Stomach (tissue), 9 donors: ENCODE data around the gene HIGD1B. TPM values are rescaled to one million over a fixed set of nuclear protein-coding genes. Genes with fewer than 3 reads are reported as not detected.

ENCODE experiments used
- DNase-seq, 2 donors: peaks; one replicate each; pipeline versions ENCODE4 v3.0.0 to v3.0.0-alpha.2; 2013 to 2019
- H3K27ac ChIP-seq, 5 donors: fragments of 200-600 bp in 4 of 5; sonication (generic) in 4 of 5; one replicate each; pipeline ENCODE4 v1.5.1; 2013 to 2019; ENCODE audit warnings: mild to moderate bottlenecking in 1 of 5, moderate library complexity in 1 of 5
- H3K27me3 ChIP-seq, 3 donors: fragments of 200-600 bp; sonication (generic); one replicate each; pipeline ENCODE4 v1.5.1; 2017 to 2019; ENCODE audit warnings: mixed run types in 1 of 3
- H3K36me3 ChIP-seq, 4 donors: fragments of 200-600 bp; sonication (generic); 1 replicate in 3 of 4; 2 replicates in 1 of 4; pipeline ENCODE4 v1.5.1; 2016 to 2019
- H3K4me1 ChIP-seq, 4 donors: fragments of 200-600 bp; sonication (generic); one replicate each; pipeline ENCODE4 v1.5.1; 2016 to 2019
- H3K4me3 ChIP-seq, 4 donors: fragments of 200-600 bp; sonication (generic) in 3 of 4; one replicate each; pipeline ENCODE4 v1.5.1; 2016 to 2019; ENCODE audit warnings: mild to moderate bottlenecking in 1 of 4
- H3K9me3 ChIP-seq, 4 donors: fragments of 200-600 bp; sonication (generic); one replicate each; pipeline ENCODE4 v1.5.1; 2016 to 2019
- EP300 ChIP-seq: sonication (generic); formaldehyde crosslinking; IDR thresholded peaks from one replicate; pipeline ENCODE4 v1.6.1; 2017; ENCODE audit warnings: antibody characterized with exemption
- POLR2A ChIP-seq, 4 donors: fragments of 450-650 bp; IDR thresholded peaks; one replicate each; pipeline ENCODE4 v1.6.1; 2016; ENCODE audit warnings: antibody characterized with exemption in 4 of 4, control low read depth in 2 of 4, mild to moderate bottlenecking in 1 of 4, moderate library complexity in 1 of 4
- POLR2AphosphoS5 ChIP-seq, 3 donors: sonication (generic); formaldehyde crosslinking; IDR thresholded peaks; one replicate each; pipeline ENCODE4 v1.6.1; 2016; ENCODE audit warnings: antibody characterized with exemption in 3 of 3
- WGBS, 5 donors: extraction: QIAGEN DNeasy Blood & Tissue Kit in 3 of 5; methylation state at CpG; one replicate each; pipeline versions ENCODE4 v1.1.5 to v1.1.7; 2013 to 2018; 5-methylcytosine and 5-hydroxymethylcytosine counted together
- intact Hi-C: fragments of 100-400 bp; cut with DNase I; formaldehyde crosslinking; loops from one replicate; pipeline ENCODE4 v1.15.1; 2023; ENCODE audit warnings: low total_unique reads
- polyA plus RNA-seq, 3 donors: library from polyadenylated mRNA; stranded (reverse); fragments of 200-250 nt; gene quantifications; one replicate each; pipeline ENCODE4 v1.2.3, GENCODE V29; 2013
- total RNA-seq, 5 donors: library from RNA; depleted of rRNA; stranded (reverse); fragments of >200 nt; gene quantifications; one replicate each; pipeline versions ENCODE4 v1.1.0 to v1.2.3, GENCODE V29; 2014 to 2016
- TF ChIP-seq, protein P1 (sequence below), 7 experiments: fragments of 450-650 bp in 4 of 7; fragments of 200-600 bp in 3 of 7; sonication (generic) in 3 of 7; IDR thresholded peaks; one replicate each; pipeline ENCODE4 v1.5.1; 2016 to 2019; ENCODE audit warnings: antibody characterized with exemption in 7 of 7, control low read depth in 2 of 7, mild to moderate bottlenecking in 1 of 7
- donor health status: healthy with polysubstance abuse.
- donor health status: Bipolar disorder and iron deficiency.
- donor health status: healthy.

The HIGD1B gene
- total and polyA plus RNA-seq, 8 donors = 0.92 to 5.4 (median 2.3) TPM; not detected in 4

DNA sequence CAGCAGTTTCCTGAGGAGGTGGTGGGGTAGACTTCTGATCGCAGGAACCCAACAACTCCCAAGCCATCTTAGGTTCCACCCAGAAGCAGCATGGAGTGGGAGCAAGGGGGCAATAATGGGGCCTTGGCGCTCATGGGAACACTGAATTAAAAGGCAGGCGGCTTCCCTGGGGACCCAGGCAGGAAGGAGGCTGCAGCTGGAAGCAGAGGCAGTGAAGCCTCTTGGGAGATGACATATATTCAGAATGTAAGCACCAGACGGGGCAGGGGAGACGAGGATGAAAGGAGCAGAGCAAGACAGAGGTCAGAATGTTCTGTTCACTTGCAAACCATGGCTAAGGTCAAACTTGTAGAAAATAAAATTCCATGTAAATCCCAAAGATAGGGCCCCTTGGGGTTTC is 2.9 kb downstream of the HIGD1B start:
- H3K4me1 ChIP-seq = no peaks in the 10 kb centered on the region
- H3K4me3 ChIP-seq = no peak overlapping the region
- no peaks in the 10 kb centered on the region for H3K9me3 ChIP-seq
- 73 to 91% (median 84%) methylated on average over 5 of the region's 5 CpGs for WGBS, 5 donors
- peaks cover 50 to 68% (median 64%) of the 10 kb centered on the region in 4 donors for H3K36me3 ChIP-seq
- peak in 1 of 2 donors; percentile 22 for DNase-seq
- TF ChIP-seq, protein P1, sequence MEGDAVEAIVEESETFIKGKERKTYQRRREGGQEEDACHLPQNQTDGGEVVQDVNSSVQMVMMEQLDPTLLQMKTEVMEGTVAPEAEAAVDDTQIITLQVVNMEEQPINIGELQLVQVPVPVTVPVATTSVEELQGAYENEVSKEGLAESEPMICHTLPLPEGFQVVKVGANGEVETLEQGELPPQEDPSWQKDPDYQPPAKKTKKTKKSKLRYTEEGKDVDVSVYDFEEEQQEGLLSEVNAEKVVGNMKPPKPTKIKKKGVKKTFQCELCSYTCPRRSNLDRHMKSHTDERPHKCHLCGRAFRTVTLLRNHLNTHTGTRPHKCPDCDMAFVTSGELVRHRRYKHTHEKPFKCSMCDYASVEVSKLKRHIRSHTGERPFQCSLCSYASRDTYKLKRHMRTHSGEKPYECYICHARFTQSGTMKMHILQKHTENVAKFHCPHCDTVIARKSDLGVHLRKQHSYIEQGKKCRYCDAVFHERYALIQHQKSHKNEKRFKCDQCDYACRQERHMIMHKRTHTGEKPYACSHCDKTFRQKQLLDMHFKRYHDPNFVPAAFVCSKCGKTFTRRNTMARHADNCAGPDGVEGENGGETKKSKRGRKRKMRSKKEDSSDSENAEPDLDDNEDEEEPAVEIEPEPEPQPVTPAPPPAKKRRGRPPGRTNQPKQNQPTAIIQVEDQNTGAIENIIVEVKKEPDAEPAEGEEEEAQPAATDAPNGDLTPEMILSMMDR (IDR thresholded peaks at IDR 0.05) = no peak
- TF ChIP-seq POLR2AphosphoS5 (IDR thresholded peaks at IDR 0.05) (no peak), POLR2A (IDR thresholded peaks at IDR 0.05) (no peak), EP300 (no peak)
- intact Hi-C loops = no loop called here
- H3K27me3 ChIP-seq = no peaks in the 10 kb centered on the region
- peak overlapping the region in 1 of 5 donors; percentile 26 for H3K27ac ChIP-seq

DNA sequence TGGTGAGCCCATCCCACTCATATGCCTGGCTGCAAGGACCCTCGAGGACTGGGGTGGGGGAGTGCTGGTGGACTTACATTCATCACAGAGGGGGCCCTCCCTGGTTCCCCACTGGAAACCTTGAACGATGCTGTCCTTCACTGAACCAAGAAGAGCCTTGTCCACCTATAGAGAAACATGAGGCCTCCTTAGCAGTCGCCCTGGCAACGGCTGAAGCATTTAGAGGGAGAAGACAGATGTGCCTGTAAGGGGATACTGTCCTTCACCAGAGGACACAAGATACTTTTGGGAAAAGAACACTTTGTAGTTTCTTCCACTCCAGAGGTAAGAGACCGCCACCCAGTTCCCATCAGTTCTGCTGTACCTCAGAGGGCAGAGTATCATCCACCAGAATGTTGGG is 6.5 kb downstream of the HIGD1B start:
- H3K36me3 ChIP-seq = peaks cover 78 to 100% (median 97%) of the 10 kb centered on the region in 4 donors
- WGBS, 5 donors = 89 to 98% (median 94%) methylated on average over 5 of the region's 5 CpGs
- H3K27me3 ChIP-seq = no peaks in the 10 kb centered on the region
- H3K9me3 ChIP-seq = no peaks in the 10 kb centered on the region
- TF ChIP-seq EP300 = no peak
- no peak for TF ChIP-seq POLR2A (IDR thresholded peaks at IDR 0.05)
- TF ChIP-seq POLR2AphosphoS5 (IDR thresholded peaks at IDR 0.05) = no peak
- TF ChIP-seq, protein P1 (IDR thresholded peaks at IDR 0.05) = no peak
- H3K4me3 ChIP-seq = no peak overlapping the region
- DNase-seq = no peak
- intact Hi-C loops = no loop called here
- H3K4me1 ChIP-seq = no peaks in the 10 kb centered on the region
- H3K27ac ChIP-seq = no peak overlapping the region

- Histone ChIP-seq H3K36me3 (peaks cover 86 to 100% (median 100%) of the 10 kb centered on the region in 4 donors), H3K9me3 (no peaks in the 10 kb centered on the region), H3K4me3 (no peak overlapping the region), H3K27me3 (no peaks in the 10 kb centered on the region), H3K27ac (no peak overlapping the region), H3K4me1 (peaks cover 0 to 1% (median 0%) of the 10 kb centered on the region in 4 donors)
- intact Hi-C loops = loop anchor here (5.0 kb wide), 1 partner anchor 82 kb away; no protein-coding TSS in a partner anchor
- TF ChIP-seq POLR2AphosphoS5 (IDR thresholded peaks at IDR 0.05) = no peak
- 82 to 95% (median 93%) methylated on average over 5 of the region's 5 CpGs for WGBS, 5 donors
- no peak for DNase-seq
Measured at GRCh38 chr17:44859701-44860100, 12.0 kb downstream of the HIGD1B start.

- TF ChIP-seq, protein P1 (IDR thresholded peaks at IDR 0.05) = no peak
- TF ChIP-seq POLR2AphosphoS5 (IDR thresholded peaks at IDR 0.05) (no peak), EP300 (no peak), POLR2A (IDR thresholded peaks at IDR 0.05) (no peak)
- 87 to 94% (median 88%) methylated on average over 9 of the region's 9 CpGs for WGBS, 5 donors
- Histone ChIP-seq H3K4me3 (no peak overlapping the region), H3K27ac (no peak overlapping the region), H3K4me1 (peaks cover 0 to 5% (median 0%) of the 10 kb centered on the region in 4 donors), H3K9me3 (no peaks in the 10 kb centered on the region), H3K27me3 (no peaks in the 10 kb centered on the region), H3K36me3 (peaks cover 67 to 97% (median 95%) of the 10 kb centered on the region in 4 donors)
- intact Hi-C loops = loop anchor here (5.0 kb wide), 1 partner anchor 85 kb away; no protein-coding TSS in a partner anchor
- no peak for DNase-seq
Measured at GRCh38 chr17:44862278-44862914, 14.7 kb downstream of the HIGD1B start.
